ENCODE data around the gene VPS41.

- TF ChIP-seq CTCF (IDR thresholded peaks at IDR 0.05; ENCODE audit: low read depth, low read length) (no peak), POLR2A (IDR thresholded peaks at IDR 0.05; ENCODE audit: extremely low read depth, insufficient read length) (no peak), MYC (IDR thresholded peaks at IDR 0.05; ENCODE audit: low read depth, low read length) (no peak)
Observed at GRCh38 chr7:38862666-38863065, 46.3 kb downstream of the VPS41 start.

Data from NB4 (cell line).